GM18861 (cell line): Measurements from ENCODE around the gene LGI4.
"Not testable (repeated sequence)": the region's sequence is repeated elsewhere in the genome, so short reads cannot be mapped to it uniquely, and the experiment has no call there.

Experiments used
- ATAC-seq: cut with Tn5 transposase; IDR thresholded peaks from one replicate; pipeline ENCODE4 v1.9.1; 2021; ENCODE audit not compliant: unreplicated experiment

Gene LGI4

GRCh38 chr19:35161434-35161743 lies 26.5 kb upstream of the LGI4 start:
- no peak for ATAC-seq

- ATAC-seq = no peak
Observed at GRCh38 chr19:35160629-35161433, 26.0 kb upstream of the LGI4 start.

GRCh38 chr19:35159606-35160005 lies 24.7 kb upstream of the LGI4 start:
- ATAC-seq = no peak

- no peak for ATAC-seq
Observed at GRCh38 chr19:35157431-35157830, 22.6 kb upstream of the LGI4 start.

GRCh38 chr19:35156673-35157014 lies 21.8 kb upstream of the LGI4 start:
- ATAC-seq = no peak

- no peak for ATAC-seq
Observed at GRCh38 chr19:35155981-35156672, 21.3 kb upstream of the LGI4 start.

- no peak for ATAC-seq
Observed at GRCh38 chr19:35155441-35155840, 20.6 kb upstream of the LGI4 start.

- ATAC-seq = no peak
Observed at GRCh38 chr19:35154525-35155406, 19.9 kb upstream of the LGI4 start, which contains the start of gene FXYD5. Gene FXYD5 (plus strand): TSS chr19:35154735. CDS start chr19:35155551, 816 bp downstream.

- ATAC-seq = no peak
Observed at GRCh38 chr19:35153701-35154524, 19.1 kb upstream of the LGI4 start.

GRCh38 chr19:35153129-35153522 lies 18.3 kb upstream of the LGI4 start:
- not testable (repeated sequence) for ATAC-seq

GRCh38 chr19:35151273-35152065 lies 16.6 kb upstream of the LGI4 start:
- no peak for ATAC-seq

- ATAC-seq = no peak
Observed at GRCh38 chr19:35150445-35150844, 15.6 kb upstream of the LGI4 start.

- no peak for ATAC-seq
Observed at GRCh38 chr19:35149463-35149862, 14.6 kb upstream of the LGI4 start.

- ATAC-seq = no peak
Observed at GRCh38 chr19:35146746-35147459, 12.0 kb upstream of the LGI4 start.

GRCh38 chr19:35144600-35145436 lies 10.0 kb upstream of the LGI4 start:
- no peak for ATAC-seq

GRCh38 chr19:35144259-35144599 lies 9.4 kb upstream of the LGI4 start:
- ATAC-seq = no peak

- no peak for ATAC-seq
Observed at GRCh38 chr19:35143818-35144217, 9.0 kb upstream of the LGI4 start.

GRCh38 chr19:35143231-35143715 lies 8.4 kb upstream of the LGI4 start, which contains the start of gene FXYD7:
Gene FXYD7 (plus strand): TSS chr19:35143255. CDS start chr19:35143334, 79 bp downstream.
- ATAC-seq = no peak
